Trophoblast cell (in vitro differentiated cells and primary cell): ENCODE measurements around the gene TSC2.
A peak's percentile ranks its signal among the peaks of the same experiment; 100 is the strongest.
"Not testable (repeated sequence)": the region's sequence is repeated elsewhere in the genome, so short reads cannot be mapped to it uniquely, and the experiment has no call there.

Experiments
- DNase-seq, 2 donors: peaks; one replicate each; pipeline ENCODE4 v3.0.0-alpha.2; 2016
- H2AFZ ChIP-seq: 2 replicates; pipeline ENCODE4 v1.6.1; 2013; ENCODE audit warnings: low read length, moderate library complexity, mild to moderate bottlenecking; ENCODE audit not compliant: insufficient read depth, poor library complexity
- H2AK5ac ChIP-seq: 2 replicates; pipeline ENCODE4 v1.6.1; 2013; ENCODE audit warnings: mild to moderate bottlenecking, low read length
- H2BK120ac ChIP-seq: 2 replicates; pipeline ENCODE4 v1.6.1; 2013; ENCODE audit warnings: low read length, mild to moderate bottlenecking, moderate library complexity; ENCODE audit not compliant: insufficient read depth, poor library complexity
- H2BK12ac ChIP-seq: 2 replicates; pipeline ENCODE4 v1.6.1; 2013; ENCODE audit warnings: mild to moderate bottlenecking, low read length, moderate library complexity
- H2BK5ac ChIP-seq: 2 replicates; pipeline ENCODE4 v1.6.1; 2013; ENCODE audit warnings: low read length, low read depth, moderate library complexity, mild to moderate bottlenecking; ENCODE audit not compliant: poor library complexity
- H3K14ac ChIP-seq: 2 replicates; pipeline ENCODE4 v1.6.1; 2013; ENCODE audit warnings: mild to moderate bottlenecking, low read length
- H3K18ac ChIP-seq: 2 replicates; pipeline ENCODE4 v1.6.1; 2013; ENCODE audit warnings: mild to moderate bottlenecking, low read length
- H3K23ac ChIP-seq: 2 replicates; pipeline ENCODE4 v1.6.1; 2013; ENCODE audit warnings: low read length
- H3K27ac ChIP-seq: 2 replicates; pipeline ENCODE4 v1.5.1; 2013; ENCODE audit warnings: low read depth, mild to moderate bottlenecking, inconsistent platforms, low read length, moderate library complexity
- H3K27me3 ChIP-seq: 2 replicates; pipeline ENCODE4 v1.6.1; 2013; ENCODE audit warnings: inconsistent platforms, mild to moderate bottlenecking, low read length, moderate library complexity; ENCODE audit not compliant: insufficient read depth
- H3K36me3 ChIP-seq, 2 experiments: 1 replicate in 1 of 2; 2 replicates in 1 of 2; pipeline ENCODE4 v1.6.1; 2013; ENCODE audit warnings: low read length in 2 of 2, mild to moderate bottlenecking in 2 of 2, moderate library complexity in 1 of 2; ENCODE audit not compliant: insufficient read depth in 2 of 2, control insufficient read depth in 1 of 2
- H3K4ac ChIP-seq: 2 replicates; pipeline ENCODE4 v1.6.1; 2013; ENCODE audit warnings: low read depth, mild to moderate bottlenecking, low read length, moderate library complexity
- H3K4me1 ChIP-seq, 2 experiments: 1 replicate in 1 of 2; 2 replicates in 1 of 2; pipeline ENCODE4 v1.6.1; 2013; ENCODE audit warnings: low read length in 2 of 2, mild to moderate bottlenecking in 2 of 2, moderate library complexity in 1 of 2; ENCODE audit not compliant: insufficient read depth in 2 of 2, control insufficient read depth in 1 of 2
- H3K4me2 ChIP-seq: 2 replicates; pipeline ENCODE4 v1.6.1; 2013; ENCODE audit warnings: inconsistent platforms, mild to moderate bottlenecking, low read length, moderate library complexity
- H3K4me3 ChIP-seq: 2 replicates; pipeline ENCODE4 v1.5.1; 2013; ENCODE audit warnings: mild to moderate bottlenecking, low read depth, low read length, inconsistent platforms
- H3K79me1 ChIP-seq: one replicate; pipeline ENCODE4 v1.6.1; 2013; ENCODE audit warnings: low read length
- H3K79me2 ChIP-seq: 2 replicates; pipeline ENCODE4 v1.6.1; 2013; ENCODE audit warnings: low read length, mild to moderate bottlenecking; ENCODE audit not compliant: control insufficient read depth, insufficient read depth, poor library complexity
- H3K9ac ChIP-seq: 2 replicates; pipeline ENCODE4 v1.6.1; 2013; ENCODE audit warnings: mild to moderate bottlenecking, low read length
- H3K9me3 ChIP-seq: 2 replicates; pipeline ENCODE4 v1.6.1; 2013; ENCODE audit warnings: low read depth, mild to moderate bottlenecking, control low read depth, inconsistent platforms, low read length; ENCODE audit not compliant: insufficient read depth
- H4K12ac ChIP-seq: 2 replicates; pipeline ENCODE4 v1.6.1; 2013; ENCODE audit warnings: low read depth, mild to moderate bottlenecking, low read length, moderate library complexity
- H4K8ac ChIP-seq: 2 replicates; pipeline ENCODE4 v1.6.1; 2013; ENCODE audit warnings: low read depth, mild to moderate bottlenecking, low read length, moderate library complexity
- H4K91ac ChIP-seq: one replicate; pipeline ENCODE4 v1.6.1; 2013; ENCODE audit warnings: low read depth, mild to moderate bottlenecking, low read length, moderate library complexity
- WGBS: extraction: QIAGEN DNeasy Blood & Tissue Kit; methylation state at CpG from one replicate; pipeline ENCODE4 v1.1.7; 2013; ENCODE audit warnings: missing lambda C conversion rate; ENCODE audit not compliant: insufficient read length, insufficient coverage; ENCODE audit errors: extremely low coverage; 5-methylcytosine and 5-hydroxymethylcytosine counted together

The TSC2 gene

DNA sequence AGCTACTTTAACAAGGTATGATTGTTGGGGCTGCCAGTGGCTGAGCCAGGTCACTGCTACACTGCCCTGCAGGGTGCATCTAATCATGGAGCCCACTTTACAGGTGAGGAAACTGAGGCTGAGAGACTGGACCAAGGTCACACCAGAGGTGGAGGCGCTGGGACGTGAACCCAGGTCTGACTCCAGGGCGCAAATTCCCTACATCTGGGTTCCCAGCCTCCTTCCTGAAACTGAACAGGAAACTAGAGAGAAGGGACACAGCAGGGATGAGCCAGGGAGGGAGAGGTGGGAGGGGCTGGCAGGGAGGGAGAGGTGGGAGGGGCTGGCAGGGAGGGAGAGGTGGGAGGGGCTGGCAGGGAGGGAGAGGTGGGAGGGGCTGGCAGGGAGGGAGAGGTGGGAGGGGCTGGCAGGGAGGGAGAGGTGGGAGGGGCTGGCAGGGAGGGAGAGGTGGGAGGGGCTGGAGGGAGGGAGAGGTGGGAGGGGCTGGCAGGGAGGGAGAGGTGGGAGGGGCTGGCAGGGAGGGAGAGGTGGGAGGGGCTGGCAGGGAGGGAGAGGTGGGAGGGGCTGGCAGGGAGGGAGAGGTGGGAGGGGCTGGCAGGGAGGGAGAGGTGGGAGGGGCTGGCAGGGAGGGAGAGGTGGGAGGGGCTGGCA lies 80.0 kb downstream of the TSC2 start:
- H3K18ac ChIP-seq, H4K91ac ChIP-seq, H2BK120ac ChIP-seq, H3K36me3 ChIP-seq, H3K9me3 ChIP-seq, H3K14ac ChIP-seq, H4K12ac ChIP-seq, H3K23ac ChIP-seq, H2AK5ac ChIP-seq, H3K4ac ChIP-seq, H3K9ac ChIP-seq, H3K27ac ChIP-seq, H2BK12ac ChIP-seq, H3K4me2 ChIP-seq, H3K27me3 ChIP-seq, H3K4me3 ChIP-seq, H2AFZ ChIP-seq, H2BK5ac ChIP-seq, DNase-seq: not testable (repeated sequence)
- peaks cover 11% of the 10 kb centered on the region for H3K79me2 ChIP-seq
- peak overlapping the region; percentile 17 for H4K8ac ChIP-seq
- peaks cover 31 to 36% of the 10 kb centered on the region in 2 experiments for H3K4me1 ChIP-seq
- WGBS = no CpG with 5 or more reads among the region's 3 CpGs
- H3K79me1 ChIP-seq = peaks cover 23% of the 10 kb centered on the region

- H4K12ac ChIP-seq, H3K23ac ChIP-seq, H2BK12ac ChIP-seq, H3K18ac ChIP-seq, H3K36me3 ChIP-seq, H2AK5ac ChIP-seq, H2BK5ac ChIP-seq, H2BK120ac ChIP-seq, H3K4me2 ChIP-seq, H3K14ac ChIP-seq, H4K8ac ChIP-seq, H3K9ac ChIP-seq, H2AFZ ChIP-seq, H3K4me3 ChIP-seq, H3K9me3 ChIP-seq, H3K4ac ChIP-seq, H3K27me3 ChIP-seq, H3K79me2 ChIP-seq, H3K27ac ChIP-seq, DNase-seq, H4K91ac ChIP-seq: not testable (repeated sequence)
- no CpG with 5 or more reads among the region's 11 CpGs for WGBS
- Histone ChIP-seq H3K79me1 (peaks cover 21% of the 10 kb centered on the region), H3K4me1 (peaks cover 25 to 28% of the 10 kb centered on the region in 2 experiments)
These were observed 81.5 kb downstream of the TSC2 start for GRCh38 chr16:2129251-2129650.

DNA sequence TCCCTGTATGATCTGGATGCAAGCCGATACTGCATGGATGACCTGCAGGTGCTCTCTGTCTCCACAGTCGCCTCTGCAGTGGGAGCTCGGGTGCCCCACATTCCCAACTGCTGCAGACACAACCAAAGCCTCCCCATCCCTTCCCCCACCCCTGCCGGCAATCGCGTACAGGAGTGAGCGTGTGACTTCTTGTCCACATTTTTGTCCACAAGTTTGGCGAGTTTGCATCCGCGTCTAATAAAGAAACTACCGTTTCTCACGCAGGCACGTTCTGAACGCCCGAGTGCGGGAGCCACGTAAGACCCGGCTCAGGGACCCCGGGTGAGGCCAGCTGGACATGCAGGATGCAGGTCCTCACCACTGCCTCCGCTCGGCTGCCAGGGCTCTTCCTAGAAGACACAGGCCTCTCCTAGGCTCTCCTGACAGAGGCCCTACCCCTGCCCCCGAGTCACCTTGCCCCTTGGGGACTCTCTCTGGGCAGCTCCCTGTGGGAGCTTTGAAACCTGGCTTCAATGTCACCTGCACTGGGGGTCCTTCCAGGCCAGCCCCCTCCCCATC lies 82.2 kb downstream of the TSC2 start:
- H4K12ac ChIP-seq = not testable (repeated sequence)

DNA sequence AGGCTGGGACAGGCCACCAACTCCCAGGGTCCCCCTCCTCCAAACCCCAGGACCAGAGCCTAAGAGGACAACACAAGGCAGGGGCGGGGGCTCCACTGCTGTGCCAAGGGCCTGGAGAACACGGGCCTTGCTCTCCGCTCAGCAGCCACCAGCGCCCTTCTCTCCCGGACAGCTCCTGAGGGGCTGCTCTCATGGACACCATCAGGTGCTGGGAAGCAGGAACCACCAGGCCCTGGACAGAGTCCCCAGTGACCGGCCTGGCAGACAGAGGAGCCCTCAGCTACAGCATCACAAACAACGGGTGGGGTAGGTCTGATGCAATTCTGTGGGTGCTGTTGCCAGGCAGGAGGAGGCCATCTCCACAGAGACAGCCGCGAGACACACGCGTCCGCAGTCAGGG lies 86.0 kb downstream of the TSC2 start:
- H3K4me2 ChIP-seq, H3K9ac ChIP-seq, H3K4me1 ChIP-seq, DNase-seq, H2BK5ac ChIP-seq, H2BK120ac ChIP-seq, H3K36me3 ChIP-seq, H2AFZ ChIP-seq, H3K4ac ChIP-seq, H3K4me3 ChIP-seq, H2BK12ac ChIP-seq, H3K14ac ChIP-seq, H3K23ac ChIP-seq, H4K91ac ChIP-seq, H3K9me3 ChIP-seq, H3K79me2 ChIP-seq, H3K27ac ChIP-seq, H4K8ac ChIP-seq, H2AK5ac ChIP-seq, H4K12ac ChIP-seq, H3K79me1 ChIP-seq, H3K18ac ChIP-seq, H3K27me3 ChIP-seq: not testable (repeated sequence)
- WGBS = no CpG with 5 or more reads among the region's 12 CpGs

More for the DNA sequence above, 82.2 kb downstream of the TSC2 start:
- no CpG with 5 or more reads among the region's 22 CpGs for WGBS
- H3K14ac ChIP-seq, H3K9ac ChIP-seq, H3K18ac ChIP-seq, H3K23ac ChIP-seq, H4K8ac ChIP-seq, H2AK5ac ChIP-seq, H3K9me3 ChIP-seq, DNase-seq, H3K4ac ChIP-seq, H3K4me2 ChIP-seq, H3K79me2 ChIP-seq, H3K36me3 ChIP-seq, H2BK12ac ChIP-seq, H2AFZ ChIP-seq, H4K91ac ChIP-seq, H3K4me3 ChIP-seq, H2BK5ac ChIP-seq, H3K27ac ChIP-seq, H3K27me3 ChIP-seq, H2BK120ac ChIP-seq: not testable (repeated sequence)
- Histone ChIP-seq H3K4me1 (peaks cover 19 to 21% of the 10 kb centered on the region in 2 experiments), H3K79me1 (peaks cover 14% of the 10 kb centered on the region)
